Measurements from ENCODE around the gene RCAN2. TPM values are rescaled to one million over a fixed set of nuclear protein-coding genes. Genes with fewer than 3 reads are reported as not detected.
"Not testable (repeated sequence)": the region's sequence is repeated elsewhere in the genome, so short reads cannot be mapped to it uniquely, and the experiment has no call there.

RCAN2 gene
- total RNA-seq, 1 experiment from 2014 or later: 3.7 TPM

DNA sequence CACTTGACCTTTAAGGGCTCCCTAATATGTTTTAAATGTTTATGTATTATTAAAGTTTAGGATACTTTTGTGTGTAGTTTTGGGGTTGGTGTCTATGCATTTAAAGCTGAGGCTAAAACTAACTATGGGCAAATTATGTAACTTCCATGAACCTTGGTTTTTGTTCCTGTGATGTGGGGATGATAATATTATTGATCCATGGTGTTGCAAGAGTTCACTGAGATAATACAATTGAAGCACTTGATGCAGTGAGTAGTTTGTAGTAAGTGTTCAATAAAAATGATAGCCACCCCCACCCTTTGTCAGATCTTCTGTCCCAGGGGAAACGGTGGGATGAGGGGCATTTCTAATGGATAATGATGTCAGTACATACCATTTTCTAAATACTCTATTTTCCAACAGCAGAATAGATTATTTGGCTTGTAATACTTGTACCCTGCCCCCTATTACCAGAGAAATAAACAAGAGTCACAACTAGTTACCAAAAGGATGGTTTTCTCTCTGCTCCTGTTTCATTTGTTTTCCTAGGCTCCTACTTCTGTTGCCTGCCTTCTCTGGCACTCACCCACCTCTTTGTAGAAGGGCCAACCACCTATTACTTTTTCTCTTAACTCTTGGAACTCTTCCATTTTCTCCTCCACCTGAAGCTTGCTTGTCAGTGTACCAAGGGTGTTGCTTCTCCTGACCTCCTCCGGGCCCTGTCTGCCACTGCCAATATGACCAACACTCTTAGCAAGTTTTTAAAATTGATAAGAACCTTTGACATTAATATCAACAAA, 97.9 kb downstream of the RCAN2 start:
- TF ChIP-seq, protein P1, sequence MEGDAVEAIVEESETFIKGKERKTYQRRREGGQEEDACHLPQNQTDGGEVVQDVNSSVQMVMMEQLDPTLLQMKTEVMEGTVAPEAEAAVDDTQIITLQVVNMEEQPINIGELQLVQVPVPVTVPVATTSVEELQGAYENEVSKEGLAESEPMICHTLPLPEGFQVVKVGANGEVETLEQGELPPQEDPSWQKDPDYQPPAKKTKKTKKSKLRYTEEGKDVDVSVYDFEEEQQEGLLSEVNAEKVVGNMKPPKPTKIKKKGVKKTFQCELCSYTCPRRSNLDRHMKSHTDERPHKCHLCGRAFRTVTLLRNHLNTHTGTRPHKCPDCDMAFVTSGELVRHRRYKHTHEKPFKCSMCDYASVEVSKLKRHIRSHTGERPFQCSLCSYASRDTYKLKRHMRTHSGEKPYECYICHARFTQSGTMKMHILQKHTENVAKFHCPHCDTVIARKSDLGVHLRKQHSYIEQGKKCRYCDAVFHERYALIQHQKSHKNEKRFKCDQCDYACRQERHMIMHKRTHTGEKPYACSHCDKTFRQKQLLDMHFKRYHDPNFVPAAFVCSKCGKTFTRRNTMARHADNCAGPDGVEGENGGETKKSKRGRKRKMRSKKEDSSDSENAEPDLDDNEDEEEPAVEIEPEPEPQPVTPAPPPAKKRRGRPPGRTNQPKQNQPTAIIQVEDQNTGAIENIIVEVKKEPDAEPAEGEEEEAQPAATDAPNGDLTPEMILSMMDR (IDR thresholded peaks at IDR 0.05; ENCODE audit: unreplicated experiment): no peak
- Mint-ChIP-seq H3K36me3 (ENCODE audit: insufficient read depth, unreplicated experiment) (no peaks in the 10 kb centered on the region), H3K27ac (ENCODE audit: unreplicated experiment) (no peak overlapping the region), H3K4me1 (ENCODE audit: low read depth, unreplicated experiment) (peaks cover 9% of the 10 kb centered on the region), H3K27me3 (ENCODE audit: unreplicated experiment) (no peaks in the 10 kb centered on the region), H3K9me3 (ENCODE audit: low read depth, unreplicated experiment) (no peaks in the 10 kb centered on the region), H3K4me3 (ENCODE audit: low read depth, unreplicated experiment) (no peak overlapping the region)
- no TSS peak for BruUV-seq (replicated peaks)
- no peak for DNase-seq
- CTCF ChIA-PET: no interaction called here
- intact Hi-C loops (cut with micrococcal nuclease; ENCODE audit: unreplicated experiment): no loop called here

DNA sequence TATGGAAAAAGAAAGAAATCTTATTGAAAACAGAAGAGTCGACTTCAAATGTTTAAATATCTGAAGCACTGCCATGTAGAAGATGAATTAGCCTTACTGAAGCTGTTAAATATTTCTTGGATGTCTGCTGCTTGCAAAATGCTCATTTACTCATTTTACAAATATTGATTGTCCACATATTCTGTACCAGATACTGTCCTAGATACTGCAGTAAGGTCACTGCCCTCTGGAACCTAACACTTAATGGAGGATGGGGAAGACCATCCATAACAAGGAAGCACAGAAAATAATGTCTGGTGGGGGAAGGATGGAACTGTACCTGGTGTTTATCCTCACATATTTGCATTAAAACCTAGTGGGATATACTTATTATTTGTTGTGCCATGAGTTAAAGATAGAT, 99.0 kb downstream of the RCAN2 start:
- Mint-ChIP-seq H3K4me1 (ENCODE audit: low read depth, unreplicated experiment) (peaks cover 9% of the 10 kb centered on the region), H3K27ac (ENCODE audit: unreplicated experiment) (no peak overlapping the region), H3K9me3 (ENCODE audit: low read depth, unreplicated experiment) (no peaks in the 10 kb centered on the region), H3K27me3 (ENCODE audit: unreplicated experiment) (no peaks in the 10 kb centered on the region), H3K36me3 (ENCODE audit: insufficient read depth, unreplicated experiment) (no peaks in the 10 kb centered on the region), H3K4me3 (ENCODE audit: low read depth, unreplicated experiment) (no peak overlapping the region)
- intact Hi-C loops (cut with micrococcal nuclease; ENCODE audit: unreplicated experiment): no loop called here
- TF ChIP-seq, protein P1 (IDR thresholded peaks at IDR 0.05; ENCODE audit: unreplicated experiment): no peak
- DNase-seq: no peak
- no TSS peak for BruUV-seq (replicated peaks)
- CTCF ChIA-PET: no interaction called here

DNA sequence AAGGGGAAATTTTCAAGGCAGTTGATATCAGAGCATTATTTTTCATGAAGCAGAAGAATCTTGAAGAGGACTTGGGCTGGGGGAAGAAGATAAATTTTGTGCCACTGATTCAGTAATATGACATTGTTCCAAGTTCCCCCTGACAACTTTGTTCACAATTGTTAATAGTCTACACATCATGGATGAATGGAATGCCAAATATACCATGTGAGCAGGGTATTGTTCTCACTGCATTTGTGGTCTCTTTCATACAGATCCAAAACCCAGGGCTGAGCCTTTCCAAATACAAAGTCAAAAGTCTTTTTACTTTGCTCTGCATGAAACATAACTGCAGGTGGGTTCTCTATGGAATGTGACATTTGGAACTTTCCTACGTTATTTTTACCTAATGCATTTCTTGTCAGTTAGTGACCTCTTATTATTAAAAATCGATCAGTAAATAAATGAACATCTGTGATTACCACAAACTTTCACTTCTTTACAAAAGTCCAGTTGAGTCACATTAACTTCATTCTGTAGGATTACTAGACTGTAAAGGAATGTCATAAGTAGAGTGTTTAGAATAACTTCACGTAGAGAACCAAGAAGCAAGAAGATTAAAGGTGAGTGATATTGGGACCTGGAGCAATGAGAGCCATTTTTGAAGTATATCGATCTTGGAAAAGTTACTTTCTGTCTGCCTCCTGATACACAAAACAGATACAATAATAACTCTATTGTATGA, 100.9 kb downstream of the RCAN2 start:
- TF ChIP-seq, protein P1 (IDR thresholded peaks at IDR 0.05; ENCODE audit: unreplicated experiment): no peak
- H3K27ac Mint-ChIP-seq (ENCODE audit: unreplicated experiment): no peak overlapping the region
- CTCF ChIA-PET: no interaction called here
- intact Hi-C loops (cut with micrococcal nuclease; ENCODE audit: unreplicated experiment): no loop called here
- peaks cover 9% of the 10 kb centered on the region for H3K4me1 Mint-ChIP-seq (ENCODE audit: low read depth, unreplicated experiment)
- no peak overlapping the region for H3K4me3 Mint-ChIP-seq (ENCODE audit: low read depth, unreplicated experiment)
- no TSS peak for BruUV-seq (replicated peaks)
- H3K36me3 Mint-ChIP-seq (ENCODE audit: insufficient read depth, unreplicated experiment): no peaks in the 10 kb centered on the region
- H3K9me3 Mint-ChIP-seq (ENCODE audit: low read depth, unreplicated experiment): no peaks in the 10 kb centered on the region
- H3K27me3 Mint-ChIP-seq (ENCODE audit: unreplicated experiment): no peaks in the 10 kb centered on the region
- DNase-seq: no peak

DNA sequence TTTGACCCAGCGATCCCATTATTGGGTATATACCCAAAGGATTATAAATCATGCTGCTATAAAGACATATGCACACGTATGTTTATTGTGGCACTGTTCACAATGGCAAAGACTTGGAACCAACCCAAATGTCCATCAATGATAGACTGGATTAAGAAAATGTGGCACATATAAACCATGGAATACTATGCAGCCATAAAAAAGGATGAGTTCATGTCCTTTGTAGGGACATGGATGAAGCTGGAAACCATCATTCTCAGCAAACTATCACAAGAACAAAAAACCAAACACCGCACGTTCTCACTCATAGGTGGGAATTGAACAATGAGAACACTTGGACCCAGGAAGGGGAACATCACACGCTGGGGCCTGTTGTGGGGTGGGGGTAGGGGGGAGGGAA, 103.5 kb downstream of the RCAN2 start:
- CTCF ChIA-PET; H3K9me3 Mint-ChIP-seq (ENCODE audit: low read depth, unreplicated experiment); H3K4me3 Mint-ChIP-seq (ENCODE audit: low read depth, unreplicated experiment); H3K36me3 Mint-ChIP-seq (ENCODE audit: insufficient read depth, unreplicated experiment); BruUV-seq (replicated peaks); intact Hi-C loops (cut with micrococcal nuclease; ENCODE audit: unreplicated experiment); H3K27ac Mint-ChIP-seq (ENCODE audit: unreplicated experiment); DNase-seq; H3K27me3 Mint-ChIP-seq (ENCODE audit: unreplicated experiment): not testable (repeated sequence)
- H3K4me1 Mint-ChIP-seq (ENCODE audit: low read depth, unreplicated experiment): peaks cover 15% of the 10 kb centered on the region

DNA sequence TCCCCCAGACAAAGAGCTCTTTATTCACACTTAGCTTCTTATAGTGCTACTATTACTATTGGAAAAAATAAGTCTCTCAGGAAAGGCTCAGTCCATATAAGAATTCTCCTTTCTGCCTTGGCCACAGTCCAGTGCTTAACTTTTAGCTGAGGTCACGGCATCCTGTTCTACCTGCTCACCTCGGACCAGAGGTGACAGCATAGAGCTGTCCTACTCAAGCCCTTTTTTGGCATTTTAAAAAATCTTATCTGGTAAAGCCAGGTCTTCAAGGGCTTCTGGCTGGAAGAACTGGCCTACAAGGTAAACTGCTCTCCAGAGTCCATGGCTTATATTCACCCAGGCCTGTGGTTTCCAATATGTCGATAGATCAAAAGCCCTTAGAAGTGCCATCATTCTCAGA, 109.7 kb downstream of the RCAN2 start:
- no peak for DNase-seq
- no TSS peak for BruUV-seq (replicated peaks)
- no peaks in the 10 kb centered on the region for H3K27me3 Mint-ChIP-seq (ENCODE audit: unreplicated experiment)
- intact Hi-C loops (cut with micrococcal nuclease; ENCODE audit: unreplicated experiment): no loop called here
- TF ChIP-seq, protein P1 (IDR thresholded peaks at IDR 0.05; ENCODE audit: unreplicated experiment): no peak
- H3K9me3 Mint-ChIP-seq (ENCODE audit: low read depth, unreplicated experiment): no peaks in the 10 kb centered on the region
- CTCF ChIA-PET: no interaction called here
- no peaks in the 10 kb centered on the region for H3K36me3 Mint-ChIP-seq (ENCODE audit: insufficient read depth, unreplicated experiment)
- peaks cover 55% of the 10 kb centered on the region for H3K4me1 Mint-ChIP-seq (ENCODE audit: low read depth, unreplicated experiment)
- H3K4me3 Mint-ChIP-seq (ENCODE audit: low read depth, unreplicated experiment): no peak overlapping the region
- H3K27ac Mint-ChIP-seq (ENCODE audit: unreplicated experiment): no peak overlapping the region

All from Calu3 (cell line).